GM19238 (cell line): Measurements from ENCODE around the gene ANP32A.
"Not testable (repeated sequence)": the region's sequence is repeated elsewhere in the genome, so short reads cannot be mapped to it uniquely, and the experiment has no call there.

Source experiments
- DNase-seq: peaks from one replicate; pipeline ENCODE4 v3.0.0; 2011; ENCODE audit warnings: low spot score; ENCODE audit not compliant: insufficient read length

The ANP32A gene

GRCh38 chr15:68820295-68821189 is at the start of gene ANP32A:
TSS of gene ANP32A (minus strand) at chr15:68820895. CDS start at chr15:68820751, 144 bp downstream.
- peak; percentile 99 for DNase-seq

- DNase-seq = no peak
These were observed 47.6 kb upstream of the ANP32A start for GRCh38 chr15:68868296-68868695.

GRCh38 chr15:68862415-68862814 is 41.7 kb upstream of the ANP32A start:
- DNase-seq = no peak

DNA sequence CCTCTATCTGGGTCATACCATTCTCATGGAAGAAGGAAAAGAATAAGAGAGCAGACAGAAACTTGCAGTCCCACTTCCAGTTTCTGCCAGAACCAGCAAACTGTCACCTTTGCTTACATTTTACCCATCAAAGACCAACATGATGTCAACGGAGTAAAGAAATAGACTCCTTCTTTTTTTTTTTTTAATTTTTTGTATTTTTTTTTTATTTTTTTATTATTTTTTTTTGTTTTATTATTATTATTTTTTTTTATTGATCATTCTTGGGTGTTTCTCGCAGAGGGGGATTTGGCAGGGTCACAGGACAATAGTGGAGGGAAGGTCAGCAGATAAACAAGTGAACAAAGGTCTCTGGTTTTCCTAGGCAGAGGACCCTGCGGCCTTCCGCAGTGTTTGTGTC is 38.0 kb upstream of the ANP32A start:
- not testable (repeated sequence) for DNase-seq

GRCh38 chr15:68857443-68857842 is 36.7 kb upstream of the ANP32A start:
- not testable (repeated sequence) for DNase-seq

GRCh38 chr15:68852461-68852860 is 31.8 kb upstream of the ANP32A start:
- DNase-seq = no peak

- no peak for DNase-seq
These were observed 31.3 kb upstream of the ANP32A start for GRCh38 chr15:68851971-68852370.

DNA sequence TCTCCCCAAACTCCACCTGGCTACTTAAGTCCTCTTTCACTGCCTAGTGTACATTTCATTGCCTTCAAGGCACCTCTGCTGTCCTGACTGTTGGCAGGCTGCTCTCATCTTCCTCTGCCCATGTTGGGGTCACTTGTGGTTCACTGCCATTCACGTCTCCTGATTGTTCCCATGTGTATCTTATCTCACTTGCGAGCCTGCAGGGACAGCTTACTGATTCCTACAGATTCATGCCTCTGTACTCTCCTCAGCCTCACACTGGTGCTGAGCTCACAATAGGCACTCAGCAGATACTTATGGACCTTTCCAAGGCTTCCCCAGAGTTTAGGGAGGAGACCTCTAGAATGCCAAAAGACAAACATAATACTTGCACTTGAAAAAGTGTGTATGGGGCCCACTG is 28.8 kb upstream of the ANP32A start:
- DNase-seq = no peak

DNA sequence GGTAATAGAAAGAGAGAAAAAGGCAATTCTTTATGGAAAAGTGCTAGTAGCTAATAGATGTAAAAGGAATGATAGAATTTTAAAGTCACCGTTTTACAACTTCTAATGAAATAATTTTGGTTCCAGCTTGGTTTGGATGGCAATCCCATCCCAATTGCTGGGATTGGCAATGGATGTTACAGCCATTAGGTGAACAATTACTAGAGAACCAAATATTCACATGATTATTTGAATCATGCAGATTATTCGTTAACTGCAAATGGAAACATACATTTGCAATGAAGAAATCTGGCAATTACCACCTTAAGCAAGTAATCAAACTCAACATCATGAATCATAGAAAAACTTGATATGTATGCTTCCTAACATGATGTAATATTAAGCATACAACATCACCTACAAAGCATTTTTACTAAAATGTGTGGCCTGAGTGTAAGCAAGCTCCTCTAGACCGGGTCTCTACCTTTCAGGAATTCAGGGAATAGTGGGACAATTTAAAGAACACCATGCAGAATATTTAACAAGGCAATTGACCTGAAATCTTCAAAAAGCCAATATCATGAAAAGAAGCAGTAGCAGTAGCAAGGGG is 26.2 kb upstream of the ANP32A start:
- no peak for DNase-seq

GRCh38 chr15:68844856-68845550 is 24.3 kb upstream of the ANP32A start:
- DNase-seq = no peak

GRCh38 chr15:68843425-68844311 is 23.0 kb upstream of the ANP32A start:
- DNase-seq = no peak

- no peak for DNase-seq
These were observed 22.3 kb upstream of the ANP32A start for GRCh38 chr15:68842958-68843357.

DNA sequence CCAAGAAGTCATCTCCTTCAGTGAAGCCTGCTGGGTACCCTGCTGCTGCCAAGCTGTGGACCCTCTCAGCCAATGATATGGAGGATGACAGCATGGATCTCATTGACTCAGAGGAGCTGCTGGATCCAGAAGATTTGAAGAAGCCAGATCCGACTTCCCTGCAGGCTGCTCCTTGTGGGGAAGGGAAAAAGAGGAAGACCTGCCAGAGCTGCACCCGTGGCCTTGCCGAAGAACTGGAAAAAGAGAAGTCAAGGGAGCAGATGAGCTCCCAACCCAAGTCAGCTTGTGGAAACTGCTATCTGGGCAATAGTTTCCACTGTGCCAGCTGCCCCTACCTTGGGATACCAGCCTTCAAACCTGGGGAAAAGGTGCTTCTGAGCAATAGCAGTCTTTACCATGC is 13.7 kb upstream of the ANP32A start:
- no peak for DNase-seq

DNA sequence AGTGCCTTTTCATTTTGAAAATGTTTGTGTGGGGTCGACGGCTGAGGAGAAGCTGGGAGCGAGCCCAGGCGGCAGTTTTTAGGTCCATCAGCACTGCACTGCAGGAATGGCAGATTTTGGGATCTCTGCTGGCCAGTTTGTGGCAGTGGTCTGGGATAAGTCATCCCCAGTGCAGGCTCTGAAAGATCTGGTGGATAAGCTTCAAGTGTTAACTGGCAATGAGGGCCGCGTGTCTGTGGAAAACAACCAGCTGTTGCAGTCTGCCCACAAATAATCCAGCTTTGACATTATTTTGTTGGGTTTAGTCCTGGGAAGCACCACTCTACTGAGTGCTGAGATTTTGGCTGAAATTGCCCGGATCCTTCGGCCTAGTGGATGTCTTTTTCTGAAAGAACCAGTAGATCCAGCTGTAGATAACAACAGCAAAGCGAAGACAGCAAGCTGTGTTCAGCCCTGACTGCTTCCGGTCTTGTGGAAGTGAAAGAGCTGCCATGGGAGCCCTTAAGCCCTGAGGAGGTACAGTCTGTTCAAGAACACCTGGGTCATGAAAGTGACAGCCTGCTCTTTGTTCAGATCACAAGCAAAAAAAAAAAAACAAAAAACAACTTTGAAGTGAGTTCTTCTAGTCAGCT is 13.1 kb upstream of the ANP32A start:
- DNase-seq = no peak

GRCh38 chr15:68830141-68830785 is 9.6 kb upstream of the ANP32A start:
- no peak for DNase-seq

GRCh38 chr15:68829068-68829467 is 8.4 kb upstream of the ANP32A start:
- DNase-seq = no peak

DNA sequence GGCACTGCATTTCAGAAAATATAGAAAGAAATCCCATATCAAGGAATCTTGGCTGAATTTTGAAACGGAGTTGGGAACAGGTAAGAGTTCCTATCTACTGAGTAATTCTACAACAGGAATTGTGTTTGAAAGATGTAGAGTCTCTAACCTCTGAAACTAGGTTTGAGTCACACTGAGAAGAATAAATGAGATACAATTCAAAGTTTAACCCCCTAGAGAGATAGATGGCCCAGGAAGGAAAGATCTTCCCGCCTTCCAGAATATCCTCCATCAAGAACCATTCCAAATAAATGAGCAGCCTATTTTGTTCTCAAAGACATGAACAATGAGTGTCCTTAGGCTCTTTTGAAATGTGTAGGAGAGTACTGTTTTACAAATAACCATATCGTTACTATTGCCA is 2.9 kb upstream of the ANP32A start:
- DNase-seq = no peak

DNA sequence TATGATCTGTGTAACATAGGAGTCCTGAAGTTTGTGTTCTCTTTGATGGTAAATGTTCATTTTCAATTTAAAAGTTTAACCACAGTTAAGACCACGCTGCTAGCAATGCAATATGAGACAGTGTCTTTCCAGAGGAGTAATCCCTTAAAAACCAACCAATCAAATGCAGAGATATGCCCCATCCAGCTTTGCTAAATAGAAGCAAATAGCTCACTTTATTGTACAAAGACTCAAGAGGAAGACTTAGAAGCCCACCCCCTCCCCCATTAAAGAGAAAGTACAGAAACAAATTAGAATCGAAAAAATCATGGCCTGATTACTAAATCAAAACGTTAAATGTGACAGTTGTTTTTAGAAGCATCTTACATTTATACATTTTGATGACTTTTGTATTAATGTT is 2.1 kb upstream of the ANP32A start:
- no peak for DNase-seq

DNA sequence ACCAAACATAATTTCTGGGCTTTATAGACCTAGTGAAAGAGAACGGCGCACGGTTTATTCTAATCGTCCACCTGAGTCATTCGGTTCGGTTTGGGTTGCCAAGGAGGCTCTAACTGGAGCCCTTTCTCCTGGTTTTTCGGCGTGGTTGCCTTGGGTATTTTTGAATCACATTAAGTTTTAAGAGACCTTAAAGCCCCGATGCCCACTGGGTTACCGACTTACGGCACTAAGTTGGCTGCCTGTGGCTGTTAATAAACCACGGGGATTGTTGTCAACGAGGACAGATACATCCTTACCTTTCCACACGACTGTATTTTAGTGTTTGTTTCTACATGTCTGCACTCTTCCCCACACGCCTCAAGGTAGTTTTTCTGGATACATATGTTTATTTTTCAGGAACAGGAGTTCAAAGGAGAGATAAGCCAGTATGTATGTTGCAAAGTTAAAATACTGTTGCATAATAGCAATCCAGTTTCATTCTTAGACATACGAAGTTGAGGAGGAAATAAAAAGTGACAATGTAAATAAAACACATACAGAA is 1.2 kb upstream of the ANP32A start:
- DNase-seq = no peak
